Activated CD4-positive, alpha-beta T cell treated with anti-CD3 and anti-CD28 coated beads, Interleukin-2, amount 50 U/mL, for 16 hours (primary cell): Measurements from ENCODE around the gene PPL.
A peak's percentile ranks its signal among the peaks of the same experiment; 100 is the strongest.
"Not testable (repeated sequence)": the region's sequence is repeated elsewhere in the genome, so short reads cannot be mapped to it uniquely, and the experiment has no call there.

Experiments
- DNase-seq: peaks from one replicate; pipeline ENCODE4 v3.0.0-alpha.2; 2020

PPL gene

GRCh38 chr16:4936991-4937781, at the start of gene PPL:
Gene PPL, minus strand, starts transcription at chr16:4937148. Its CDS starts 103 bp downstream, at chr16:4937045.
- peak; percentile 5 for DNase-seq

- no peak for DNase-seq
These were observed 47.4 kb upstream of the PPL start for GRCh38 chr16:4984174-4984990.

GRCh38 chr16:4982056-4982867, 45.3 kb upstream of the PPL start:
- DNase-seq, result no peak

- no peak for DNase-seq
These were observed 44.5 kb upstream of the PPL start for GRCh38 chr16:4981473-4981872.

- no peak for DNase-seq
These were observed 43.7 kb upstream of the PPL start for GRCh38 chr16:4980691-4981090.

GRCh38 chr16:4979736-4980660, 43.0 kb upstream of the PPL start:
- no peak for DNase-seq

GRCh38 chr16:4979164-4979563, 42.2 kb upstream of the PPL start:
- DNase-seq, result no peak

GRCh38 chr16:4976611-4977145, 39.7 kb upstream of the PPL start:
- DNase-seq, result no peak

GRCh38 chr16:4976079-4976478, 39.1 kb upstream of the PPL start:
- DNase-seq, result no peak

- DNase-seq, result peak; percentile 75
These were observed 36.1 kb upstream of the PPL start for GRCh38 chr16:4972938-4973587.

- no peak for DNase-seq
These were observed 33.1 kb upstream of the PPL start for GRCh38 chr16:4970010-4970409.

- no peak for DNase-seq
These were observed 32.0 kb upstream of the PPL start for GRCh38 chr16:4968879-4969483.

GRCh38 chr16:4968278-4968677, 31.3 kb upstream of the PPL start:
- not testable (repeated sequence) for DNase-seq

- DNase-seq, result no peak
These were observed 29.9 kb upstream of the PPL start for GRCh38 chr16:4966736-4967453.

- not testable (repeated sequence) for DNase-seq
These were observed 26.6 kb upstream of the PPL start for GRCh38 chr16:4963527-4963926.

GRCh38 chr16:4962716-4963115, 25.8 kb upstream of the PPL start:
- DNase-seq, result no peak

- no peak for DNase-seq
These were observed 23.6 kb upstream of the PPL start for GRCh38 chr16:4960579-4960978.

- no peak for DNase-seq
These were observed 21.8 kb upstream of the PPL start for GRCh38 chr16:4958510-4959438.
